LoVo (cell line): ENCODE data around the gene B3GAT3.
"Not testable (repeated sequence)": the region's sequence is repeated elsewhere in the genome, so short reads cannot be mapped to it uniquely, and the experiment has no call there.

ENCODE experiments used
- DNase-seq: peaks from one replicate; pipeline ENCODE4 v3.0.0-alpha.2; 2016; ENCODE audit warnings: low spot score

The B3GAT3 gene

DNA sequence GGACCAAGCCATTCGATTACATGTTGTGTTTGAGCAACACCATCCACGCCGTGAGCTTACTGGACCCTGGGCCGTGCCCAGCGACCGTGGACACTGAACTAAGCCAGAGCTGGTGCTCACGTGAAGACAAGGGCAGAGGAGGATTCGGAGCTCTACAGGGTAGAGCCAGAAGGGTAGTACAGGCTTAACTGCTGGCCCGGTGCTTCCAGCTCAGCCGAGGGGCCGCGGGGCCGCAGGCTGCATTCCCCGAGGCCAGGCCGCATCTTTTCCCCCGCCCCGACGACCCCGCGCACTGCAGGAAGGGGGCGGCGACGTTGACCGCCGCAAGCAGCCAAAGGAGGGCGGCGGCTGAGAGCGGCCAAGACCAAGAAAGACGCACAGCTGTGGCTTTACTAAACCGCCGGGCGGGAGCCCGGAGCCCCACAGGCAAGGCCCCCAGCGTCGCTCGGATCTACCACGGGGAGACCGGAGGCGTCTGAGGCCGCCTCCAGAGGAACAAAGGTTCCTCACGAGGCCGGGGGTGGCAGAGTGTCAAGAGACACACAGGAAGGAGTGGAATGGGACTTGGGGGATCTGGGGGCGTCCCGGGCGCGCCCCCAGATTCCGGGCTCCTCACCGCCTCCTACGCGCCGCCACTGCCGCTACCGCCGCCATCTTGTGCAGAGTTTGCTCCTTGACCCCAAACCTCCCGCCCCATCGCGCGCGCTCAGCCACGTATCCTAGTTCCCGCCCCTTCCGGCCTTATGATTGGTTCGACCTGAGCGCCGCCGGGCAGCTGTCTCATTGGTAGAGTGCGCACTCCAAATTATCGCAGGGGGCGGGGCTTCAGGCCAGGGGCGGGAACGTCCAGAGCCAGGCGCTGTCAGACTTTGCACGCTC, 24.4 kb upstream of the B3GAT3 start, which contains the start of gene GANAB:
GANAB (minus strand) TSS at position 668 of the 879 bp plus-strand sequence; CDS start at position 654, 14 bp downstream.
- DNase-seq, result peak; percentile 98

DNA sequence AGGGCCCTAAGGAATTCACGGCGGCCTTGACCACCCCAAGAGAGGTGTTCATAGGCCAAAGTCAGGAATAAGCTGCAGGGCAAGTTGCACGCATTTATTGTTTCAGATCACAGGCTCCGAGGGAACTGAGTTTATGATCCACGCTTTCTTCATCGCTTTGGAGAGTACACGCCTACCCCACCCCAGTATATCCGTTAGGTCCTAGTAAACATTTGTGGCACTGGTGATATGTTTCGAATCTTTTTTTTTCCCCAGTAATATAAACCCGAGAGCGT, 23.8 kb upstream of the B3GAT3 start:
- DNase-seq, result no peak

DNA sequence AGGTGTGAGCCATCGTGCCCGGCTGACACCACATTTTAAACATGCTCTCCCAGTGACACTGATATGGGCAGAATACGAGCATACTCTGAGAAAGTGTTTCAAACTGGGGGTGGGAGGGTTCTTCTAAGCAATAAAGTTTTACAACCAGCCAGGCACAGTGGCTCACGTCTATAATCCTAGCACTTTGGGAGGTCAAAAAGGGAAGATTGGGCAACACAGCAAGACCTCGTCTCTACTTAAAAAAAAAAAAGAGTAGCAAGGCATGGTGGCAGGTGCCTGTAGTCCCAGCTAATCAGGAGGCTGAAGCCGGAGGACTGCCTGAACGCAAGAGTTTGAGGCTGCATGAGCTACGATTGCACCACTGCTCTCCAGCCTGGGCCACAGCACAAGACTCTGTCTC, 22.4 kb upstream of the B3GAT3 start:
- DNase-seq, result no peak

DNA sequence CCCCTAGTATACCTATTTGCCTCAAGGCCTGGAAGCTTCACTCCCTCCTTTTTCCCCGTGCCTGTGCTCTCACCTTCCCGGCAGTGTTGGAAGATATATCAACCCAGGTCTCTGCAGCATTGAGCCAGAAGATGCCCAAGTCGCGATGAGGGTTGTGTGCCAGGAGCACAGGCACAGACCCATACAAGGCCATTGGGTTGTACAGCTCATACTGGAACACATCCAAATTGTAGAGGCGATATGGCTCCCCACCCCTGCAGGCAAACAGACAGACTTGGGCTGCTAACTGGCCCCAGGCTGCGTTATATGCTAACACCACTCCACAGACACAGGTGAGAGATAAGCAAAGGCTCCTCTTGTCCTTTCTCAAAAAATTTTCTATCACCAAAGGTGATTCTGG, 10.7 kb upstream of the B3GAT3 start:
- DNase-seq, result no peak

DNA sequence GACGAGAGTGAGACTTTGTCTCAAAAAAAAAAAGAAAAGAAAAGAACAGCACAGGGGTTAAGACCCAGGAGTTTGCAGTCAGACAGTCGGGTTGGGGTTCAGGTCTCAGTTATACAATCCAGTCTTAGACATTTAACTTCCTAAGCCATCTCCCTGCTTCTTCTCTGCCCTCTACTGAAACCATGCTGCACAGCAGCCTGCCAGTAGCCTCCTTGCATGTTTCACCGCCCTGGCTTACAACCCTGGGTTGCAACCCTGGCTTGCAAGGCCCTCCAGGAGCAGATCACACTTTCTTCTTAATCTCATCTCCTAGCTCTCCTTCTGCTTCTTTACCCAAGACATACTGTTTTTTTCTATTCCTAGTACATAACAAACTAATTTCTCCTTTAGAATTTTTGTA, 5.9 kb upstream of the B3GAT3 start:
- no peak for DNase-seq

DNA sequence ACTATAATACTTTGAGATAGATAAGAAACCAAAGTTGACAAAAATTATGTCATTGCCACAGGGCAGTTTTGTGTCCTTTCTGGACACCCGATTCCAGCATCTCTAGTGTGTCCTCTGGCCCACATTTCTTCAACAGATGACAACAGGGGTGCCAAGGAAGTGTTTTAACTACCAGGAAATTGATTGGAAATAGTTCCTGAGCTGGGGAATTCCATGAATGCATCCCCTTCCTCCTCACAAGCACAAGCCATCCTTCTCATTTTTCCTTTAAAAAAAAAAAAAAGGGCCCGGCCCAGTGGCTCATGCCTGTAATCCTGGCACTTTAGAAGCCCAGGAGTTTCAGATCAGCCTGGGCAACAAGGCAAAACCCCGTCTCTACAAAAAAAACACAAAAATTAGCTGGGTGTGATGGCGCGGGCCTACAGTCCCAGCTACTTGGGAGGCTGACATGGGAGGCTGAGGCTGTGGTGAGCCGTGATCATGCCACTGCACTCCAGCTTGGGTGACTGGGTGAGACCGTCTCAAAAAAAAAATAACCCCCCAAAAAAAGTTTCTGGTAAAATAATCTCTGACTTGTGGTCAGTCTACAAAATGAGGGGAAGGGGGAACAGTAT, 797 bp upstream of the B3GAT3 start:
- DNase-seq, result no peak

DNA sequence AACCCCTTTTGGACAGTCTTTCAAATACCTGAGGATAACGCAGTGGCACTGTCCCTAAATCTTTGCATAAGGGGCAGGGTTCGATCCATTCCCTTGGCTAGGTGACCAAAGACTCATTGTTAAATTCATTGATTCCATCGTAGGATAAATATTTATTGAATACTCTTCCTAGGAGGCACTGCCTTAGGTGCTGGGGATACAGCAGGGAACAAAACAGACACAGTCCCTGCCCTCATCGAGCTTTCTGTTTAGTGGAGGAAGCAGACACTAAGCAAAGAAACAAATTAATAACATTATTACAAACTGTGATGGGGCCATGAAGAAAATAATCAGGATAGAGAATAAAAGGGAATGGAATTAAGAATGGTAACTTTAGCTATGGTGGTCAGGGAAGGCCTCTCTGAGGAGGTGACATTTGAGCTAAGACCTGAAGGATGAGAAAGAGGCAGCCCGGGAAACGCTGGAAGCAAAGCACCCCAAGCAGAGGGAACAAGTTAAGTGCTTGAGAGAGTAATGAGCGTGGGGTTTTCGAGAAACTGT, 689 bp downstream of the B3GAT3 start:
- no peak for DNase-seq

DNA sequence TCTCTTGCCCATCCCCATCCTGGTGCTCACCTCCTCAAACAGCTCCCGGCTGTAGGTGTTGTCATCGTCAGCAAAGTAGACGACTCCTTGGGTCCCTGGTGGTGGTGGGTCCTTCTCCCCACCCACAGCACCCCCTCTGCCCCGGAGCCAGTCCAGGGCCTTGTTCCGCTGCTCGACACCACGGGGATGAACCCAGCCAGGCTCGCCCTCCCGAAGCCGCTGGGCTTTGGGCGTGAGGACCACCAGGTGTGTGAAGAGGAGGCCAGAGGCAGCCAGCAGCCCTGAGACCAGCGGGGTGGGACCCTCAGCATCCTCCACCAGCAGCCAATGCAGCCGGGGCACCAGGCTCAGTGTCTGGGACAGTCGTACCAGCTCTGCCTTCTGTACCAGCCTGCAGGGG, 4.8 kb downstream of the B3GAT3 start:
- not testable (repeated sequence) for DNase-seq

DNA sequence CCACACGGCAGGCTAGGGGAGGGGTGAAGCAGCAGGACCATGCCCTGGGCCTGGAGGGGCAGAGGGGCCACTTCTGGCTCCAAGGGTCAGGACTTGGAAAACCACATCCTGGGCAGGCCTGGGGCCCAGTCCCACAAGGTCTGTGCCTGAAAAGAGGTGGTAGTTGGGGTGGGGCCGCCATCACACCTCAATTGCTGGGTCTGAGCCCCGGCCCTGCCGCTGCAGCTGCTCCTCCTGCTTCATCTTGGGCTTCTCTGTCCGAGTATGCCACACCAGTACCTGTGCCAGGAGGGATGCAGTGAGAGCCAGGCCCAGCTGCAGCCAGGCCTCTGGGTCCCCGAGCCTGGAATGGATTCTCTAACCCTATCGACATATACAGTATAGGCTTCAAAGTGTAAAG, 6.3 kb downstream of the B3GAT3 start:
- no peak for DNase-seq

DNA sequence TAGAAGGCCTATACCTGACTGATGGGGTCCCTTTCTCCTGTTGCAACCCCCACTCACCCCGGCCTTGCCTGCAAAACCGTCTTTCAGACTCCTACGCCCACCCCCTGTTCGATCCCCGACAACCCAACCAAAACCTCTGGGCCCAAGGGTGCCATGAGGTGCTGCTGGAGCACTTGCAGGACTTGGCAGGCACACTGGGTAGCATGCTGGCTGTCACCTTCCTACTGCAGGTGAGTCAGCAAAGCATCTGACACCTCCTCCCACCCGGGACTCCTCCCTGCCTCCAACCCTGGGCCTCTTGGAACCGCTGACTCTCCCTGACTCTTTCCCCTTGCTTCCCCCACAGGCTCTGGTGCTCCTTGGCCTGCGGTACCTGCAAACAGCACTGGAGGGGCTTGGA, 7.5 kb downstream of the B3GAT3 start:
- DNase-seq, result no peak

DNA sequence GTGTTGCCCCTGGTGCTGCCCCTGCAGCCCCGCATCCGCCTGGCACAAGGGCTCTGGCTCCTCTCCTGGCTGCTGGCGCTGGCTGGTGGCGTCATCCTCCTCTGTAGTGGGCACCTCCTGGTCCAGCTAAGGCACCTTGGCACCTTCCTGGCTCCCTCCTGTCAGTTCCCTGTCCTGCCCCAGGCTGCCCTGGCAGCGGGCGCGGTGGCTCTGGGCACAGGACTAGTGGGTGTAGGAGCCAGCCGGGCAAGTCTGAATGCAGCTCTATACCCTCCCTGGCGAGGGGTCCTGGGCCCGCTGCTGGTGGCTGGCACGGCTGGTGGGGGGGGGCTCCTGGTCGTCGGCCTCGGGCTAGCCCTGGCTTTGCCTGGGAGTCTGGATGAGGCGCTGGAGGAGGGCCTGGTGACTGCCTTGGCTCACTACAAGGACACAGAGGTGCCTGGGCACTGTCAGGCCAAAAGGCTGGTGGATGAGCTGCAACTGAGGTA, 8.5 kb downstream of the B3GAT3 start:
- DNase-seq, result no peak

DNA sequence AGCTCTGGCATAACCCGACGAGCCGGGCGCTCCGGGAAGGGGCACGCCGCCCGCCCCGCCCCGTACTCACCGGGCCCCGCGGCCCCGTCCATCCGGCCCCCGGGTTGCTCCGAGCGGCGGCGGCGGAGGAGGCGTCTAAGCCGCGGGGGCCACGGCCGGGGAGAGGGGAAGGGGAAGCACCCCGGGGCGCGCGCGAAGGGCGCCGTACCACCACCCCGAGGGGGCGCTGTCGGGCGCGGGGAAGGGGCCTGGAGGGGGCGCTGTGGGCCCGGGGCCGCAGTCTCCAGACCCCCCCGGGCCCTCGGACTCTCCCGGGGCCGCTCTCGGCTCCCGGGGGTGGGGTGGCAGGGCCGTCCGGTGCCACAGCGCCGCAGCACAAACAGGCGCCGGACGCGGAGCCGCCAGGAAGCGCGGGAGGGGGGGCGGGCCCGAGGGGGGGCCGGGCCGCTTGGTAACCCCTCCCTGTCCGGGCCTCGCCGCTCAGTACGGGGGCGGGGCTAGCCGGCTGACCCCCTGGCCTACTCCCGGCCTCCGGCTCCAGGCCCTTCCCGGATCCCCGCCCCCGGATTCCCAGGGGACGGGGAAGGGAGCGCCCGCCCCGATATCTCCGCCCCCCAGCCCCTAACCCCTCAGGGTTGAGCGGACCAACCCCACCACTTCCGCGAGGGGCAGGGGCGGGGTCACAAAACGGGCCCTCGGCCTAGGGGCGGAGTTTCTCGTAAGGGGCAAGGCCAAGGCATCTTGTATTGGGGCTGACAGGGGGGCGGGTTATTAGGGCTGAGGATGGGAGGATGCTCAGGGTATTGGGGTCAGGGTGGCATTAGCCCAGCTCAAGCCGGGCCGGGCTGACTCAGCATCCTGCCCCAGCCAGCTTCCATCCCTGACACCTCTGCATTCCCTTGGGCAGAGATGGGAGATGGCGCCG, 9.2 kb downstream of the B3GAT3 start, which contains the start of the genes EML3 and ROM1:
EML3 (minus strand) TSS at position 410 of the 925 bp plus-strand sequence; CDS start at position 92, 318 bp downstream.
ROM1 (plus strand) TSS at position 892 of the 925 bp plus-strand sequence; CDS start at position 917, 25 bp downstream.
- peak; percentile 74 for DNase-seq

DNA sequence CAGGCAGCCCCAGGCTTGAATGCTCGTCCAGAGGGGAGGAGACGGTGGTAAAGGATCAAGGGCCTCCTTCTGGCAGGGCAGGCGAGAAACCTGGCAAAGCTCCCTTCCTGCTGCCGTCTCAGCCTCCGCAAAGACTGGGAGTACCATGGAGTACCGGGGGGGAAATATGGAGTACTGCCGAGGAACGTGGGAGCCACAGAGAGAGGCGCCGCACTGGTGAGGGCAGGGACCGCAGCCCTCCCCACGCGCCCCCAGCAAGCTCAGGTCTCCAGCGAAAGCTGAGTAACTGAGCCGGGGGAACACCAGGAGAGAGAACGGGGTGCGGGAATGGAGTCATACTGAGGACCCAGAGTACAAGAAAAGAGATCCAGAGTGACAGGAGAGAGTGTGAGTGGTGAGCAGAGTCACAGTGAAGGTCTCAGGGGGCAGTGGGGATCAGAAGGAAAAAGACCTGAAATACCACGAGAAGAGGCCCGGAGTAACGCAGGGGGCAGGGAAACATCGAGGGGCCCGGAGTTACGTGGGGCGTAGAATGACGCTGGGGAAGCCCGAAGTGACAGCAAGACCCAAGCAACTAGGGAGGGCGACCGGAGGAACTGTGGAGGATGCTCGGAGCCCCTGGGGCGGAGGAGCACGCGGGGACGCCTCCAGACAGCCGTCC, 10.0 kb downstream of the B3GAT3 start:
- no peak for DNase-seq

DNA sequence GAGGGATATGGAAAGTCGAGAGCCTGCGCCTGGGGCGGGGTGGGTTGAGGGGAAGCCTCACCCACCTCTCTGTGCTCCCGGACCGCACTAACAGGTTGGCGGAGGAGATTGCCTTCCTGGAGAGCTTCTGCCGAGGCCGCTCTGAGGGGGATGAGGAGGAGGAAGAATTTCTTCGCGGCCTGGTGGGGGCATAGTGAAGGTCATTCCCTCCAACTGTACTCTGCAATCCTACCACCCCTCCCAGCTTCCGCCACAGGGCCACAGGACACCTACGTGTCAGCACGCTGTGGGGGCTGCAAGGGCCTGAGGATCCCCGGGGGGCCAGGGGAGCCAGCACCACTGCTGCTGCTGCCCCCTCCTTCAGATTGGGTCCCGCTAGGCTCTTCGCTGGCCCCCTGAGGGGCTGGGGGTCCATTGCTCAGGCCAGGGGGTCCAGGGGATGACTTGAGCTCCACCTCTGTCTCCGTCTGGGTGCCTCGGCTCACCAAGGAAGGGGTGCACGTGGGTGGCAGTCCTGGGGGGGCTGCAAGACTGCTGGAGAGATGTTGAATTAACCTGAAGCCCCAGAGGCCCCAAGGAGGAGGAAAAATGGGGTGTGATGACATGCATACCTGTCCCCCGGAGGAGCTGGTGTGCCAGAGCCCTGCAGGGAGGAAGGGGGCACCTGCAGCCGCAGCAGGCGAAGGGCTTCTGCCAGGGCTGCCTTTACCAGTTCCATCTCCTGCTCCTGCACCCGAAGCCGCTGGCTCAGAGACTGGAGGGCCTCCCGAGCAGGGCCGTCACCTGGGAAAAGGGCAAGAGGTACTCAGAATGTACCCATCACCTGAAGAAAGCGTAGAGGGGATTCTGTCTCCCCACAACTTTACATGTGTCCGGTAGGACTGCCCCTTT, 10.7 kb downstream of the B3GAT3 start:
- no peak for DNase-seq

DNA sequence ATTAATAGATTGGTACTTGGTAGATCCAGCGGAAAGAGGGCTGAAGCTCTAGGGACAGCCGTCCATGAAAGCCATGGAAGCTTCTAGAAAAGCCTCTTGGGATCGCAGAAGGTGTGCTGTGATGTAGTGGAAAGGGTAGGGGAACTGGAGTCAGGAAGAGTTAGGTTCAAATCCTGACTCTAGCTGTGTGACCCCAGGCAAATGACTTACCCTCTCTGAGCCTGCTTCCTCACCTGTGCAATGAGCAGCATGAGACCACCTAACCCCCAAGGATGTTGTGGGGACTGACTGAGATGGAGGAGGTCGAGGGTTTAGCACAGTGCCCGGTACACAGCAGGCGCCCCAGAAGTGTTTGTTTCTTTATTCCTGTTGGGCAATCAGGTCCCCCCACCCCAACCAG, 11.4 kb downstream of the B3GAT3 start:
- no peak for DNase-seq

DNA sequence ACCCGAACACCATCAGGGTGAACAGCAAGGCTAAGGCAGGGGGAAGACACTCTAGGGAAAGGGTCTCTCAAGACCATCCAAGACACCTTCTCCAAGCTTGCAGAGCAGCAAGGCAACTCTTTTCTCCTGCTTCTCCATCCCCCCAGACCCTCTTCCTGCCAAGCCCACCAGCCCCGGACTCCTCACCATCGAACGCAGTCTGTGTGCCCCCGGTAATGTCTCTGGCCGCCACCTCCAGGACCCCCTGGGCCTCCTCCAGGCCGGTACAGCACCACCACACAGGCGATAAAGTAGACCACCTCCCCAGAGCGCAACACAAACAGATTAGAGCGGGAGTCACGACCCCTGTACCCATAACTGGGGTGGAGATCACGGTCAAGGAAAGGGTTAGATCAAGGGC, 13.0 kb downstream of the B3GAT3 start:
- DNase-seq, result no peak

DNA sequence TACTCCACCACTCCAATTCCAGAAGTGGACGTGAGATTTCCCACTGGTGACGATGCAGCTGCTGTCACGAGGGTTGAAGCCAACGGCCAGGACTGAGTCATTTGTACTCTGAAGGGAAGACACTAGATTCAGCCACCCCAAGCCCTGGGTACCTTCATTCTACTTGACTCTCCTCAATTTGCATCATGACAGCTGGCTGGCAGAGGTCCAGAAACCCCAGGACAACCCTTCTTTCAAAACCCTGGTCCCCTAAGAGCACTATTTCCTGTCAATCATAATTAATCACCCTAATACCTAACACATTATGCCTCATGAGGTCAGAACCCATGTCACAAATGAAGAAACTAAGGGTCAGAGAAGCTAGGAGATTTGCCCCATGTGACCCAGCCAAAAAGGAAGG, 14.1 kb downstream of the B3GAT3 start:
- DNase-seq, result no peak

DNA sequence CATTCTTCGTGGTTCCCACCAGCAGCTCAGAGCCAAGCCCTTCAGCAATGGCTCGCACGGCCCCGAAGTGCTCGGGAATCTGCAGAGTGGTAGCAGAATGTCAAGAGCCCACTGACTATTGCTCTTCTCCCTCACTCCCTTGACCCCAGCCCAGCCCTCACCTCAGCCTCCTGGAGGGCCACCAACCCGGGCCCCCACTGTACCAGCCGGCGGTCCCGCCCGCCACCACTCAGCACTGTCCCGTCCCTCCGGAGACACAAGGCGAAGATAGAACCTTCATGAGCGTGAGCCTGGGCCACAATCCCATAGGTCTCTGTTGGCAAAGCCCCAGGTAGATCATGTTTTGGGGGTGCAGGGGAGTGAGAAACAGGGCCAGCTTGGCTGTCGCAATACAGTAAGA, 15.9 kb downstream of the B3GAT3 start:
- no peak for DNase-seq

DNA sequence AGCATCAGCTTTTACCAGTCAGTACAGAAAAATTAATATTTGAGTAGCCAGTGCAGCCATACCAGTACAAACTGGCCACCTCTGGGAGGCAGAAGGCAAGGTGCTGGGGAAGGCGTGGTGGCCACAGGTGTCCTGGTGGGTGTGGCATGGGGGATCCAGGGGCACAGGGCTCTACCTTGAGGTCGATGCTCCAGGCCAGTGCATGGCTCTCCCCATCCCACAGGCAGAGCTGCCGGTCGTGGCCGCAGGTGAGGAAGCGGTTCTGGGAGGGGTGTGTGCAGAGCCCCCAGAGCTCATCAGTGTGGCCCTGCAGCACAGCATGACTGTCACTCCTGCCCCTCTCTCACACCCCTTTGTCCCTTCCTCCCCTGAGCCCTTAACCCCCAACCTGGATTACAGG, 16.3 kb downstream of the B3GAT3 start:
- DNase-seq, result no peak

DNA sequence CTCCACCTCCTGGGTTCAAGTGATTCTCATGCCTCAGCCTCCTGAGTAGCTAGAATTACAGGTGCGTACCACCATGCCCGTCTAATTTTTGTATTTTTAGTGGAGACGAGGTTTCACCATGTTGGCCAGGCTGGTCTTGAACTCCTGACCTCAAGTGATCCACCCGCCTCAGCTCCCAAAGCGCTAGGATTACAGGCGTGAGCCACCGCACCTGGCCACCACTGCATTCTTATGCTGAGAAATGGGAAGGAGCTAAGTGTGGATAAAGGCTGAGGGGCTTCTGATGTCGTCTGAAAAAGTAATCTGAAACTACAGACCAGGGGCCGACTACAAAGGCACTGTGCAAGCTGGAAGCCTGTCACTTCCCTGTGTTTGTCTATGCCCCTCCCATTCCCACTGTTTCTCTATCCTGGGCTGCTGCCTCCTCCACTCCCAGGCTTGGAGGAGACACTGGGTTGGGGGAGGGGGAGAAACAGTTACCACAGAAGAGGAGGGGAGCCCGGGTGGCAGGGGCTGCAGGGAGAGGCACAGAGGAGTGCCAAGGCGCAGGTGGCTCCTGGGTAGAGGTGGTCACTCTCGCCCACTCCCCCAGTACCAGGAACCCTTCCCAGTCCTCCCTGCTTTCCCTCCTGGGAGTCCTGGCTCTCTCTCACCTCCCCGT, 17.2 kb downstream of the B3GAT3 start:
- DNase-seq, result no peak
